Measurements from ENCODE around the gene ACER2. TPM values are rescaled to one million over a fixed set of nuclear protein-coding genes. Genes with fewer than 3 reads are reported as not detected.
"Not testable (repeated sequence)": the region's sequence is repeated elsewhere in the genome, so short reads cannot be mapped to it uniquely, and the experiment has no call there.

Gene ACER2
- total and polyA plus RNA-seq, 10 of the 15 experiments (the other 5 are each of a cell fraction or from before 2014, with no cell fraction given) = 0.07 to 3.1 (median 2.2) TPM

GRCh38 chr9:19432473-19432872 lies 23.7 kb downstream of the ACER2 start (continued):
- TF ChIP-seq RAD51 (IDR thresholded peaks at IDR 0.05) (no peak), BACH1 (IDR thresholded peaks at IDR 0.05; ENCODE audit: borderline replicate concordance) (no peak), HCFC1 (IDR thresholded peaks at IDR 0.05; ENCODE audit: low read length) (no peak), KAT2A (conservative IDR thresholded peaks at IDR 0.05; ENCODE audit: control insufficient read depth, low read depth, low read length) (no peak), BCL3 (IDR thresholded peaks at IDR 0.05; ENCODE audit: borderline replicate concordance, insufficient read depth, low read depth, low read length, poor library complexity, severe bottlenecking) (no peak)

- H3K9me3 ChIP-seq (replicated peaks; ENCODE audit: control insufficient read depth, insufficient read depth, low read length); H3K9ac ChIP-seq (ENCODE audit: control insufficient read depth, insufficient read depth, low read length); POLR2A ChIA-PET; H3K36me3 ChIP-seq (ENCODE audit: control insufficient read depth in 2 of 2, insufficient read depth in 2 of 2, low read length in 1 of 2); CTCF ChIA-PET; RAD21 ChIA-PET (ENCODE audit: unreplicated experiment); H4K20me1 ChIP-seq (ENCODE audit: control insufficient read depth, insufficient read depth); in situ Hi-C loops (cut with MboI); DNase-seq (ENCODE audit: low read depth, low spot score); H3K27me3 ChIP-seq (replicated peaks in 1 of 2; ENCODE audit: control insufficient read depth in 2 of 2, insufficient read depth in 2 of 2, low read length in 1 of 2); H3K27ac ChIP-seq (ENCODE audit: control insufficient read depth, insufficient read depth); H2AFZ ChIP-seq (ENCODE audit: control insufficient read depth, low read depth, low read length); ATAC-seq; FAIRE-seq; H3K4me3 ChIP-seq; SMC1A ChIA-PET (ENCODE audit: uncharacterized antibody, unreplicated experiment); H3K79me2 ChIP-seq (ENCODE audit: control insufficient read depth, insufficient read depth, low read length); intact Hi-C loops (cut with micrococcal nuclease; ENCODE audit: unreplicated experiment); H3K4me2 ChIP-seq (ENCODE audit: control insufficient read depth, insufficient read depth); H3K4me1 ChIP-seq (ENCODE audit: control insufficient read depth, insufficient read depth, low read length); BruUV-seq (replicated peaks): not testable (repeated sequence)
- WGBS (ENCODE audit: insufficient coverage, insufficient replicate concordance, low lambda C conversion rate, missing lambda C conversion rate) = 90% methylated on average over 19 of the region's 35 CpGs
These were observed 24.9 kb downstream of the ACER2 start for GRCh38 chr9:19433729-19434128.

All from GM12878 (cell line).